ENCODE data around the gene NAP1L1.

The NAP1L1 gene

DNA sequence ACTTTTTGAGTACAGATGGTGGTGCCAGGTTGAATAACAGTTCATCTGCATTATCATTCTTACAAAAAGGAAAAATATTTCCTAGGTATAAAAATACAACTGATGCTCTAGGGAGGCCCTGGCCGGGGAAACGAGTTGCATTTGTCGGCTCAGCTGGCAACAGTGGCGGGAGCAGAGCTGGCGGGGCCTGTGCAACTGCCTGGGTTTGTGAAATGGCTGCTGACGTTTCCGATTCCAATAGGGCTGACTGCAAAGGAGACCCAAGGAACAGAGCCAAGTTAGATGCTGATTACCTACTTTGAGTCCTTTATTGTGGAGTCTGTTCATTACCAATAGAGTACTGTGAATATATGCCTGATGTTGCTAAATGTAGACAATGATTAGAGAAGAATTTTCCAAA is 27.2 kb downstream of the NAP1L1 start:
- Histone ChIP-seq H3K4me3 (ENCODE audit: low read depth, low read length) (no peak overlapping the region), H3K27me3 (no peaks in the 10 kb centered on the region), H3K36me3 (peaks cover 93% of the 10 kb centered on the region), H3K4me1 (no peaks in the 10 kb centered on the region; the same call in 1 of the 2 replicates), H3K9me3 (no peaks in the 10 kb centered on the region)
- TF ChIP-seq, protein P1, sequence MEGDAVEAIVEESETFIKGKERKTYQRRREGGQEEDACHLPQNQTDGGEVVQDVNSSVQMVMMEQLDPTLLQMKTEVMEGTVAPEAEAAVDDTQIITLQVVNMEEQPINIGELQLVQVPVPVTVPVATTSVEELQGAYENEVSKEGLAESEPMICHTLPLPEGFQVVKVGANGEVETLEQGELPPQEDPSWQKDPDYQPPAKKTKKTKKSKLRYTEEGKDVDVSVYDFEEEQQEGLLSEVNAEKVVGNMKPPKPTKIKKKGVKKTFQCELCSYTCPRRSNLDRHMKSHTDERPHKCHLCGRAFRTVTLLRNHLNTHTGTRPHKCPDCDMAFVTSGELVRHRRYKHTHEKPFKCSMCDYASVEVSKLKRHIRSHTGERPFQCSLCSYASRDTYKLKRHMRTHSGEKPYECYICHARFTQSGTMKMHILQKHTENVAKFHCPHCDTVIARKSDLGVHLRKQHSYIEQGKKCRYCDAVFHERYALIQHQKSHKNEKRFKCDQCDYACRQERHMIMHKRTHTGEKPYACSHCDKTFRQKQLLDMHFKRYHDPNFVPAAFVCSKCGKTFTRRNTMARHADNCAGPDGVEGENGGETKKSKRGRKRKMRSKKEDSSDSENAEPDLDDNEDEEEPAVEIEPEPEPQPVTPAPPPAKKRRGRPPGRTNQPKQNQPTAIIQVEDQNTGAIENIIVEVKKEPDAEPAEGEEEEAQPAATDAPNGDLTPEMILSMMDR (IDR thresholded peaks at IDR 0.05; ENCODE audit: low read depth, low read length), result no peak
- no peak for DNase-seq

DNA sequence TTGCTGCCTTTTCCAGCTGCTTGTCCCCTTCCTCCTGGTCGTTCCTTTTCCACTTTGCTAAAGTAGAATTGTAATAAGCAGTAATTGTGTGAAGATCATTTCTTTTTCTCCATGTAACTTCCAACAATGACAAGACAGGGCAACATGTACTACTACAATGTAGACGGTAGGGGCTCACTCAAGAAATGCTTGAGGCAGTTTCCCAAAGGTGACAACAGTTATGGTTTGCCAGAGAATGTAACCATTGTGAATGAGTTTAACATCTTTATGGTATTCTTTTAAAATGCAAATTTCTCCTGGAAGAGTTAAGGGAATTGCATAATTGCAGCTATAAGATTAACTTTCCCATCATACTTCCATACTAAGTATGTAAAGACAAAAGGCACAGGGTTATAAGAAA is 29.1 kb downstream of the NAP1L1 start:
- Histone ChIP-seq H3K27me3 (no peaks in the 10 kb centered on the region), H3K36me3 (peaks cover 90% of the 10 kb centered on the region), H3K4me3 (ENCODE audit: low read depth, low read length) (no peak overlapping the region), H3K4me1 (no peaks in the 10 kb centered on the region), H3K9me3 (no peaks in the 10 kb centered on the region)
- DNase-seq, result no peak
- TF ChIP-seq, protein P1 (IDR thresholded peaks at IDR 0.05; ENCODE audit: low read depth, low read length), result no peak

DNA sequence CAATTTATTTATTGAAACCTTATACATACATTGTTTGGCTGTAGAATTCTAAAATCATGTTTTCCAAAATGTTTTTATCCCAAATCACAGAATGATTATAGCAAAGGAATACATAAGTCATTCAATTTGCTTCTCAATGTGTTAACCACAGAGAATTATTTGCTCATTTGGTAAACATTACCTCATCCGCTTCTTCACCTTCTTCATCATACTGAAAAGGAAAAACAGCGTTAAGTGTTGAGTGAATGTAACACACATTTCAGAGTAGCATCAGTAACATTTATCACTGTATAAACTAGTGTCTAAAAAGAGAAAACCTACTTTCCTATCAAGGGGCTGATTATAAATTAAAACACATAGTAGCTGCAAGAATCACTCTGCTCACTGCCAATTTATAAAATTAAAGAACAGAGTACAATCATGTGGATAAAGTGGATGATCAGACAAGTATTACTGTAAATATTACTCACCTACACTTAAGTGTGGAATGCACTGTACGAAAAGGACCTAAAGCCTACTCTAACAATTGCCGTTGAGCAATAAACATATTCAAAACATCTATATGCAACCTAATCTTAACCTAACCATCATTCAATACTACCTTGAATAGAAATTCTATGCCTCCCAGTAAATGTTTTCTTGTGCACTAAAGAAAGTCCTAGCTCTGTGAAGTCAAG is 34.8 kb downstream of the NAP1L1 start:
- peaks cover 66% of the 10 kb centered on the region for H3K36me3 ChIP-seq
- H3K9me3 ChIP-seq, result no peaks in the 10 kb centered on the region
- H3K4me1 ChIP-seq, result no peaks in the 10 kb centered on the region
- H3K27me3 ChIP-seq, result no peaks in the 10 kb centered on the region
- TF ChIP-seq, protein P1 (IDR thresholded peaks at IDR 0.05; ENCODE audit: low read depth, low read length), result no peak
- DNase-seq, result no peak
- H3K4me3 ChIP-seq (ENCODE audit: low read depth, low read length), result no peak overlapping the region

DNA sequence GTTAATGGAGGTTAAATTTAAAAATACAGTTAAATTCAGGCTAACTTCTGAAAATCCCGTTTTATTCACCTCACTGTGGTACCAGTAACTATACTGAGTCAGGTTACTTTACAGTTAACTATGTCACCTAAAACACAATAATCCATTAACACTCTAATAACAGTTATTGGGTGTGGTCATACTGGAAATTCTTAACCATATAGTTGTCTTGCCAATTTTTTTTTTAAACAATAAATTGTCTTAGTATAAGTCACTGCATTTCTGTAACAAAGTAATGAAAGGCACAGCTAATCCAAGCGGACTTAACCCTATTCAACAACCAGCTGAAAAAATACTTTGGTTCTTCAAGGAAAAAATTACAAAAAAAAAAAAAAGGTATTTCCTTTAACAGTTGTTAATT is 36.7 kb downstream of the NAP1L1 start:
- H3K4me3 ChIP-seq (ENCODE audit: low read depth, low read length), result no peak overlapping the region
- H3K9me3 ChIP-seq, result no peaks in the 10 kb centered on the region
- no peaks in the 10 kb centered on the region for H3K4me1 ChIP-seq
- H3K36me3 ChIP-seq, result peaks cover 53% of the 10 kb centered on the region
- no peak for DNase-seq
- TF ChIP-seq, protein P1 (IDR thresholded peaks at IDR 0.05; ENCODE audit: low read depth, low read length), result no peak
- H3K27me3 ChIP-seq, result no peaks in the 10 kb centered on the region

DNA sequence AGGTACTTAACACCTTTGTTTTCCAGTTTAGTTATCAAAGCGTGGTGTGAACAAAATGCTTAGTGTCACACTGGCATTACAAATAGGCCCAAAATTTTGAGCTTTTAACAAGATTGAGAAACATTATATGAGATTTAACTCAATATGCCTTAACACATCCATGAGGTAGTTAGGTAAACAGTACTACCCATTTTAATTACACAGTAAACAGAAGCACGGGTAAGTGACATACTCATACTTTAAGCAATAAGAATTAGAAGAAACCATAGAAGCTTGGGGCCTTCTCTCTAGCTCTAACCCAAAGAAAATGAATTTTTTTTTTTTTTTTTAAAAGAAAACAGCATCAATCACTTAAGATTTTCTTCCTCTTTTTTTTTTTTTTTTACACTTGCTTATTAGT is 37.4 kb downstream of the NAP1L1 start:
- TF ChIP-seq, protein P1 (IDR thresholded peaks at IDR 0.05; ENCODE audit: low read depth, low read length), result no peak
- DNase-seq, result no peak
- Histone ChIP-seq H3K36me3 (peaks cover 46% of the 10 kb centered on the region), H3K27me3 (no peaks in the 10 kb centered on the region), H3K9me3 (no peaks in the 10 kb centered on the region), H3K4me3 (ENCODE audit: low read depth, low read length) (no peak overlapping the region), H3K4me1 (no peaks in the 10 kb centered on the region)

DNA sequence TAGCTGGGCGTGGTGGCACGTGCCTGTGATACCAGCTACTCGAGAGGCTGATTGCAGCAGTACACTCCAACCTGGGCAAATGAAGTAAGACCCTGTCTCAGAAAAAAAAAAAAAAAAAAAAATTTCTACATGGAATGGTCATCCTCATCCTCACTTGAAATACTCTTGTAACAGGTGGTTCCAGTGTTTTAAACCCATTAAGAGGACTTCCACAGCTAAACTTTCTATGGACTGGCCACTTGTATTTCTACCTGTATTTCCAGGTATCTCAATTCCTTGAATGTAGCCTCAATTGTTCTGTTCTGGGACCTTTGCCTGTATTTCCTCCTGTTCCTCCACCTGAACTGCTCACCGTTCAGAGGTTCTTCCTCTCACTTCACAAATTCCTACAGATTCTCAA is 41.1 kb downstream of the NAP1L1 start:
- Histone ChIP-seq H3K27me3 (no peaks in the 10 kb centered on the region), H3K36me3 (peaks cover 15% of the 10 kb centered on the region), H3K4me1 (no peaks in the 10 kb centered on the region), H3K4me3 (ENCODE audit: low read depth, low read length) (no peak overlapping the region), H3K9me3 (no peaks in the 10 kb centered on the region)
- TF ChIP-seq, protein P1 (IDR thresholded peaks at IDR 0.05; ENCODE audit: low read depth, low read length), result no peak
- DNase-seq, result no peak
